IPS-20b (cell line): ENCODE data around the gene NUP210L.
"Not testable (repeated sequence)": the region's sequence is repeated elsewhere in the genome, so short reads cannot be mapped to it uniquely, and the experiment has no call there.

Source experiments
- H3K27ac ChIP-seq: one replicate; pipeline ENCODE4 v1.5.1; 2013; ENCODE audit warnings: low read length
- H3K27me3 ChIP-seq: 2 replicates; pipeline ENCODE4 v1.6.1; 2013; ENCODE audit warnings: mild to moderate bottlenecking, low read length, inconsistent platforms; ENCODE audit not compliant: insufficient read depth
- H3K36me3 ChIP-seq: 2 replicates; pipeline ENCODE4 v1.6.1; 2013; ENCODE audit warnings: low read depth, mild to moderate bottlenecking, inconsistent platforms, low read length, moderate library complexity; ENCODE audit not compliant: insufficient read depth
- H3K4me1 ChIP-seq: 2 replicates; pipeline ENCODE4 v1.6.1; 2013; ENCODE audit warnings: mild to moderate bottlenecking, control low read depth, inconsistent platforms, low read length, moderate library complexity; ENCODE audit not compliant: insufficient read depth
- H3K4me3 ChIP-seq: 2 replicates; pipeline ENCODE4 v1.5.1; 2013; ENCODE audit warnings: mild to moderate bottlenecking, low read length, inconsistent platforms
- H3K9ac ChIP-seq: 2 replicates; pipeline ENCODE4 v1.6.1; 2013; ENCODE audit warnings: low read depth, mild to moderate bottlenecking, inconsistent platforms, low read length, moderate library complexity
- H3K9me3 ChIP-seq: 2 replicates; pipeline ENCODE4 v1.6.1; 2013; ENCODE audit warnings: mild to moderate bottlenecking, low read depth, low read length, inconsistent platforms; ENCODE audit not compliant: insufficient read depth

Gene NUP210L

DNA sequence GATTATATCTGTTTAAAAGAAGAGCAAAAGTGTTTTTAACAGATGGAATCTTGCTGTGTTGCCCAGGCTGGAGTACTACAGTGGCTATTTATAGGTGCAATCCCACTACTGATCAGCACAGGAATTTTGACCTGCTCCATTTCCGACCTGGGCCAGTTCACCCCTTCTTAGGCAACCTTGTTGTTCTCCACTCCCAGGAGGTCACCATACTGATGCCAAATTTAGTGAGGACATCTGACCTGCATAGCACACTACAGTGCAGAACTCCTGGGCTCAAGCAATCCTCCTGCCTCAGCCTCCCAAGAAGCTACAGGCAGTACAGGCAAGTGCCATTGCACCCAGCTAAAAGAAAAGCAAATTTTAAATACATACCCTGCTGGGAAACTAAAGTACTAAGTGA lies 11.3 kb upstream of the NUP210L start:
- H3K4me3 ChIP-seq = no peak overlapping the region
- H3K4me1 ChIP-seq = no peaks in the 10 kb centered on the region
- H3K27ac ChIP-seq = no peak overlapping the region
- peaks cover 98% of the 10 kb centered on the region for H3K36me3 ChIP-seq
- no peak overlapping the region for H3K9ac ChIP-seq
- H3K9me3 ChIP-seq = no peaks in the 10 kb centered on the region
- H3K27me3 ChIP-seq = no peaks in the 10 kb centered on the region

DNA sequence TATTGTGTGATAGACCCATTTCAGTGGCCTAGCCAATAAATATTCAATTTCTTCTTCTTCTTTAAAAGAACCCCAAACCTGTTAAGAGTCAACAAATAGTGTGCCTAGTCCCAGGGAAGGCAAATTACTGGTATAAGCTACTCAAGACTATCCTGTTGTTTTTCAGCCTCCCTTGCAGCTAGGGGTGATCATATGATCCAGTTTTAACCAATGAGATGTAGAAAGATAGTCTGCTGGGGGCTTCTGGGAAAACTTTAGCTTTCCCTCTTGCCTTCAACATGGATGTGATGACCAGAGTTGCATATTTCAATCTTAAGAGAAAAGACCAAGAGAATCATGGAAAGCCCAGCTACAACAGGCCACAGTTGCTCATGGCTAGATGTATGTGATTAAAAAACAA lies 4.7 kb upstream of the NUP210L start:
- no peaks in the 10 kb centered on the region for H3K27me3 ChIP-seq
- H3K27ac ChIP-seq = no peak overlapping the region
- H3K9me3 ChIP-seq = no peaks in the 10 kb centered on the region
- H3K4me3 ChIP-seq = no peak overlapping the region
- no peaks in the 10 kb centered on the region for H3K4me1 ChIP-seq
- H3K9ac ChIP-seq = no peak overlapping the region
- peaks cover 93% of the 10 kb centered on the region for H3K36me3 ChIP-seq

DNA sequence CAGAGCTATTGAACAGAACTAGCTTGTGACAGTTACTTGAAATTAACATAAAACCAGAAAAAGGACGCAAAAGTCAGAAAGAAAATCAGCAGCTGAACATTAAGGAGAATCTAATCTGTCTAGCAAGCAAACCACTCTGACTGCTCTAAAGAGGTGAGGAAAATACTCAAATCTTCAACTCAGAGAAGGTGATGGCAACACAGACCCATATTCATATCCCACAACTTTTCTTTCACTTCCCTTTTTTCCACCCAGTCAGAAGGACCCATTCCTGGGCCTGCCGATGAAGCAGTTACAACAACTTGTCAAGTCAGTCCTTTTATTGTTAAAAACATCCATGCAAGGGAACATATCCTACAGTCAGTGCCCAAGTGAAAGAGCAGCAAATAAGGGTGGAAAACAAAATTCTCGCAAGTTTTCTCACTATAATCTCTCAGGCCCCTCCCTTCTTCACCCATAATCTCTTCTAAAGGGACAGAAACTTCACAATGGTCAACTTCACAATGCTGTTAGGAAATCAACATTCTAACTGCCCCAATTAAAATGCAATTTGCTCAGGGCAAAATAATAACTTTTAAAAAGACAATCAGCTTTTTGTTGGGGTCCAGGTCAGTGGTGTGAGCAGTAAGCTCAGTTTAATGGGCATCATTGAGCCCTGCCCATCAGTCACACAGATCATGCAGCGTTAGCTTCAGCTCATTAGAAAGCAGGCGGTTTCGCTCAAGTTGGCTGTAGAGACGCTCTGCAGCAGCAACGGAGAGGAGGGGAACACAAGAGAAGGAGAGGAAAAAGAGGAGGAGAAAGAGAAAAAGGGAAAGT lies 3.6 kb upstream of the NUP210L start:
- H3K4me1 ChIP-seq = no peaks in the 10 kb centered on the region
- no peaks in the 10 kb centered on the region for H3K27me3 ChIP-seq
- H3K4me3 ChIP-seq = no peak overlapping the region
- peaks cover 83% of the 10 kb centered on the region for H3K36me3 ChIP-seq
- H3K9me3 ChIP-seq = no peaks in the 10 kb centered on the region
- H3K27ac ChIP-seq = no peak overlapping the region
- H3K9ac ChIP-seq = no peak overlapping the region

DNA sequence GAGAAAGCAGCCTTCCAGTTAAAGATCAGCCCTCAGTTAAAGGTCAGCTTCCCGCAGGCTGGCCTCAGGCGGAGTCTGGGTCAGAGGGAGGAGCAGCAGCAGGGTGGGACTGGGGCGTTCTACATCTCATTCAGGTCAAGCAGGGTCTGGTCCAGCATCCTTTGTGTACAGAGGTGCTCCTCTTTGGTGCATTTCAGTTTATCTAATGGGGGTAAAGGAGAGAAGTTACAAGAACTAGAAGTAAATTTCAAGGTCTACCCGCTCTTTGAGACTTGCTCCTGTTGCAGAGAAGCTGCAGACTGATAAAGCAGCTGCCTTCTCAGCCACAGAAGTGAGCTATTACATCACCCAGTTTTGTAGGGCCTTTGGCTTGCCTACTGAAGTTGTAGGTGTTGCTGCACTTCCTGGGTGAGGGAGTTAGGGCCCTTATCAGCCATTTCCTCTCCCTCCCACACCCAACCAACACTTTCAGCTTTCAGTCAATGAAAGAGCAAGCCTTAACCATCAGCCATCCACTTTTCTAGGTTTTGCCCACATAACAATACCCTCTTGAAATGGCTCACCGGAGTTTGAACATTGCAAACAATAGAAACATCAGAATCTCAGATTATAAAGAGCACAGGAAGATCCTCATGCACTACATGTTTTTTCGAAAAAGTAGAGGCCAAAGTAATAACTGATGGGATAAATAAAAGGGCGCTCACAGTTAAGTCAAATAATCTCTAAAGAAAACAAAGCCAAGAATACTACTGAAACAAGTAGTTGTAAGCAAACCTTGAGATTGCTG lies 2.8 kb upstream of the NUP210L start:
- no peaks in the 10 kb centered on the region for H3K9me3 ChIP-seq
- no peak overlapping the region for H3K9ac ChIP-seq
- no peak overlapping the region for H3K27ac ChIP-seq
- H3K27me3 ChIP-seq = no peaks in the 10 kb centered on the region
- no peak overlapping the region for H3K4me3 ChIP-seq
- H3K4me1 ChIP-seq = no peaks in the 10 kb centered on the region
- H3K36me3 ChIP-seq = peaks cover 75% of the 10 kb centered on the region

DNA sequence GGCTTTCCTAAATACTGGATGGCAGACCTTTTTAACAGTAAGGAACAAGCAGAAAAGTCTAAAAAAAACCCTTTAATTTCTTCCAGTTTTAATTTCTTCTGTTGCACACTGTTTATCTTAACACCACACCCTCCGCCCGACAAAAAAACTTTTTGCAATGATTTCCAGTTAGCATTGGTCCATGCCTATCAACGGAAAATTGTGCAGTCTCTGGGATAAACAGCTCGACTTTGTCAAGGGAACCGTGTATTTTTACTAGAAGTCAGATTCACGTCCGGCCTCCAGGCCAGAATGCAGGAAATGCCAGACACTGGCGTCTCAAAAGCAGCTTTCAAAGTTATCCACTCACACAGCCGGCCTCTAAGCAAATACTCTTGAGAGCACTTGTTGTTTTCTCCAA lies 378 bp upstream of the NUP210L start:
- Histone ChIP-seq H3K27me3 (no peaks in the 10 kb centered on the region), H3K9me3 (no peaks in the 10 kb centered on the region), H3K9ac (no peak overlapping the region), H3K4me1 (no peaks in the 10 kb centered on the region), H3K36me3 (peaks cover 50% of the 10 kb centered on the region), H3K27ac (no peak overlapping the region), H3K4me3 (no peak overlapping the region)

DNA sequence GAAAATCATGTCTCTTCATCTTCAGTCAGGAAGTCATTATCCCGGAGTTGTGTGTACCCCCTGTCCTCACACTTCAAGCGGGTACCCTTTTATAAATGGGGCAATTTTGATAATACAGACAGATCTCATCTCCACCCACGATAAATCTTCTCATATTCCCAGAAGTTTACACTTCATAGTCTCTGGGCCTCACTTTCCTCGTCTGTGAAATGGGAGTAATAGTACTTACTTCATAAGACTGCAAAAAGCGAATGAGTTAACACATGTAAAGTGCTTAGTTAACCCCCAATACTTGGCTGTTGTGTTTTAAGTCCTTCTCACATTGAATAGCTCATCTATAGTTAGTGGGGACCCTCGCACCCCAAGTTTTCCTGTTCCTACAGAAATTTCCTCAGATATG lies 820 bp downstream of the NUP210L start:
- no peaks in the 10 kb centered on the region for H3K27me3 ChIP-seq
- H3K4me3 ChIP-seq = no peak overlapping the region
- H3K27ac ChIP-seq = no peak overlapping the region
- no peak overlapping the region for H3K9ac ChIP-seq
- no peaks in the 10 kb centered on the region for H3K9me3 ChIP-seq
- H3K4me1 ChIP-seq = no peaks in the 10 kb centered on the region
- peaks cover 38% of the 10 kb centered on the region for H3K36me3 ChIP-seq

DNA sequence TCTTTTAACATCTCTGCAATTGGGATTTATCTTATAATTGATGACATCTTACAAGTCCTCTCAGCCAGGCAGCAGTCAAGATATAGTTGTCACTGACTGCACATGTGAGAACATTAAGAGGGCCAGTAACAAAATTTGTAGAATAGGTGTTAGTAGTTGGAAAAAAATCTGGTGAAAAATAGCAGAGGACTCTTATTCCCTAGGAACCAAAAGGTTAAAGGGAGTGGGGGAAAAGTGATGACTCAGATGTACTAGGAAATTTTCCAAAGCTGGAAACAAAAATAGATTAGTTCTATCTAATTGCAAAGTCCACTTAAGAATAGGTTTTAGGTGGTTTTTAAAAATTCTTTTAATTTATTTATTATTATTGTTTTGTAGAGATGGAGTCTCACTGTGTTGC lies 3.6 kb downstream of the NUP210L start:
- Histone ChIP-seq H3K9ac (no peak overlapping the region), H3K4me3 (no peak overlapping the region), H3K36me3 (peaks cover 12% of the 10 kb centered on the region), H3K4me1 (no peaks in the 10 kb centered on the region), H3K9me3 (no peaks in the 10 kb centered on the region), H3K27me3 (no peaks in the 10 kb centered on the region), H3K27ac (no peak overlapping the region)

DNA sequence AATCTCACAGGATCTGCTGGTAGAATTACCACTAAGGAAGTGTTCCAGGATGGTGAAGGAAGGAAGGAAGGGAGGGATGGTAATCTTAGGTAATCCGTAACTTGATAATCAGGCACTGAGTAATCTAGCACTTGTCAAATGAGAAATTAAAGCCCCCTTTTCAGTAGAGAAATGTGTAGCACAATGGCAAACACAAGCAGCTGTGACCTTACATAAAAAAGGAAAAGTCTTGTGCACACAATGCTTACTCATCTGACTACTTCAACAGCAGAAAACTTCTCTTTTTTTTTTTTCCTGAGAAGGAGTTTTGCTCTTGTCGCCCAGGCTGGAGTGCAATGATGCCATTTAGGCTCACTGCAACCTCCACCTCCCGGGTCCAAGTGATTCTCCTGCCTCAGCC lies 6.1 kb downstream of the NUP210L start:
- no peak overlapping the region for H3K27ac ChIP-seq

DNA sequence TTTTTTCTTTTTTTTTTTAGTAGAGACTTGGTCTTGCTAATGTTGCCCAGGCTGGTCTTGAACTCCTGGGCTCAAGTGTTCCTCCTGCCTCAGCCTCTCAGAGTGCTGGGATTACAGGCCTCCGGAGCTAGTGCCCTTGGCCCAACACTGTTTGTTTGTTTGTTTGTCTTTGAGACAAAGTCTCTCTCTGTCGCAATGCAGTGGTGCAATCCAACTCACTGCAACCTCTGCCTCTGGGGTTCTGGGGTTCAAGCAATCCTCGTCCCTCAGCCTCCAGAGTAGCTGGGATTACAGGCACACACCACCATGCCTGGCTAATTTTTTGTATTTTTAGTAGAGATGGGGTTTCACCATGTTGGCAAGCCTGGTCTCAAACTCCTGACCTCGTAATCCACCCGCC lies 7.4 kb downstream of the NUP210L start:
- not testable (repeated sequence) for H3K9me3 ChIP-seq, H3K36me3 ChIP-seq, H3K27ac ChIP-seq, H3K4me3 ChIP-seq, H3K9ac ChIP-seq, H3K4me1 ChIP-seq, H3K27me3 ChIP-seq

More for the DNA sequence above, 6.1 kb downstream of the NUP210L start:
- Histone ChIP-seq H3K9ac (no peak overlapping the region), H3K36me3 (no peaks in the 10 kb centered on the region), H3K27me3 (no peaks in the 10 kb centered on the region), H3K4me3 (no peak overlapping the region), H3K9me3 (no peaks in the 10 kb centered on the region), H3K4me1 (no peaks in the 10 kb centered on the region)

DNA sequence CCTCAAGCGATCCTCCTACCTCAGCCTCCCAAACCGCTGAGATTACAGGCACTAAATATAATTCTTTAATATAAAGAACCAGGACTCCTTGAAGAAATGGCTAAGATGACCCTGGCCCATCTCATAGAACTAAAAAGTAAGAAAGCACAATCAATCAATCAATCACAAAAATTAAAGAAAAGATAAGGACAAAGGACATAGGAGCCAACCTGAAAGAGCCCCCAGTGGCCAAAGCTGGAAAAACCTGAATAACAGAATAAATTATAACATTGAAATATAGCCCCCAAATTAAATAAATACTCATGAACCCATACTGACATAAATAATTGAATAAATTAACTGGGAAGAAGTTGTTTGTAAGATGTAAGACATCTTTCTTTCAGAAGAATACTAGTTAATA lies 8.9 kb downstream of the NUP210L start:
- no peak overlapping the region for H3K27ac ChIP-seq
- H3K36me3 ChIP-seq = no peaks in the 10 kb centered on the region
- H3K4me1 ChIP-seq = no peaks in the 10 kb centered on the region
- no peaks in the 10 kb centered on the region for H3K27me3 ChIP-seq
- H3K4me3 ChIP-seq = no peak overlapping the region
- H3K9me3 ChIP-seq = no peaks in the 10 kb centered on the region
- no peak overlapping the region for H3K9ac ChIP-seq

DNA sequence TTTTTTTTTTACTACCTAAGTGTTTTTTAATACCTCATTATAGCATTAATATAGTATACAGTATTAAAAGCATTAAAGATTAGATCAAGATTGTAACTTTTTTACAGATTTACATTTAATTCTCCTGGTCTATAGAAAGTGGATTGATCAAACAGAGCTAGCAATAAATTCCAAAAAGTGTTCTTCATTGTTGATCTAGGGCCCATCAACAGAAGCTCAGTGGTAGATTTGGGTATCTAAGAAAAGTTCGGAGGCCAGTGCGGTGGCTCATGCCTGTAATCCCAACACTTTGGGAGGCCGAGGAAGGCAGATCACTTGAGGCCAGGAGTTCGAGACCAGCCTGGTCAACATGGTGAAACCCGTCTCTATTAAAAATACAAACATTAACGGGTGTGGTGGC lies 12.5 kb downstream of the NUP210L start:
- Histone ChIP-seq H3K4me1 (no peaks in the 10 kb centered on the region), H3K4me3 (no peak overlapping the region), H3K27me3 (no peaks in the 10 kb centered on the region), H3K9me3 (no peaks in the 10 kb centered on the region), H3K27ac (no peak overlapping the region), H3K9ac (no peak overlapping the region), H3K36me3 (no peaks in the 10 kb centered on the region)

DNA sequence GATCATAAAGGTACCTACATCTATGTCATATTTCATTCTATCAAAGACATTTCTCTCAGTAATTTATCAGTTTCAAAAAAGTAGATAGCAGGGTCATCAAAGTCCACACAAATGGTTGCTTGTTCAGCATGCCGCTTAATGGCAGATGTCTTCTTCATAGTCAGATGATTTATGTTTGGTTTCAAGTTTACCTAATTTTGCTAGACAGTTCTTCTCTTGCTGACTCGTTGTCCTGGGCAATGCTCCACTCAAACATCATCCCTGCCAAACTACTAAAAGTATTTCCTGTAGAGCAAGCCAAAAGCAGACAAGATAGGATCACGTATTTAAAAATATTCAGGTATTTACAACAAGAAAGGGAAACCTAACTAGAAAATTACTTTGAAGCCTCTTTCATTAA lies 13.6 kb downstream of the NUP210L start:
- H3K4me1 ChIP-seq = no peaks in the 10 kb centered on the region
- H3K36me3 ChIP-seq = no peaks in the 10 kb centered on the region
- H3K9ac ChIP-seq = no peak overlapping the region
- H3K9me3 ChIP-seq = no peaks in the 10 kb centered on the region
- no peak overlapping the region for H3K4me3 ChIP-seq
- H3K27me3 ChIP-seq = no peaks in the 10 kb centered on the region
- H3K27ac ChIP-seq = no peak overlapping the region
